ENCODE data around the gene RALGDS.
"Not testable (repeated sequence)": the region's sequence is repeated elsewhere in the genome, so short reads cannot be mapped to it uniquely, and the experiment has no call there.

RALGDS gene

DNA sequence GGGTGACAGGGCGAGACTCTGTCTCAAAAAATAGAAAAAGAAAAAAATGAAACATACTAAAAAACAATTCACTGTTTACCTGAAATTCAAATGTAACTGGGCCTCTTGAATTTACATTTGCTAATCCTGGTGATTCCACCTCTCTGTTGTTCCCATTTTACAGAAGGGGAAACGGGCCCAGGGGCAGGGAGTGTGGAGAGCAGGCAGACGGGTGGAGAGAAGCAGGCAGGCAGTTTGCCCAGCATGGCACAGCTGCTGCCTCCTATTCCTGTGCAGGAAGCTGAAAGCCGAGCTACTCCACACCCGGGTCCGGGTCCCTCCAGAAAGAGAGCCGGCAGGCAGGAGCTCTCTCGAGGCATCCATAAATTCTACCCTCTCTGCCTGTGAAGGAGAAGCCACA lies 58.5 kb downstream of the RALGDS start:
- no CpG with 5 or more reads among the region's 8 CpGs for WGBS (ENCODE audit: insufficient coverage, insufficient read length)
- peaks cover 13% of the 10 kb centered on the region for H3K36me3 ChIP-seq (ENCODE audit: control insufficient read depth, insufficient read depth, low read length)
- not testable (repeated sequence) for H3K4me3 ChIP-seq (ENCODE audit: low read length); H3K27me3 ChIP-seq (ENCODE audit: control insufficient read depth, insufficient read depth, low read length); DNase-seq (ENCODE audit: low read depth, low spot score); H3K27ac ChIP-seq (ENCODE audit: low read length); H3K9me3 ChIP-seq (ENCODE audit: control insufficient read depth, insufficient read depth, low read length); H3K4me1 ChIP-seq (ENCODE audit: control insufficient read depth, insufficient read depth, low read length)

DNA sequence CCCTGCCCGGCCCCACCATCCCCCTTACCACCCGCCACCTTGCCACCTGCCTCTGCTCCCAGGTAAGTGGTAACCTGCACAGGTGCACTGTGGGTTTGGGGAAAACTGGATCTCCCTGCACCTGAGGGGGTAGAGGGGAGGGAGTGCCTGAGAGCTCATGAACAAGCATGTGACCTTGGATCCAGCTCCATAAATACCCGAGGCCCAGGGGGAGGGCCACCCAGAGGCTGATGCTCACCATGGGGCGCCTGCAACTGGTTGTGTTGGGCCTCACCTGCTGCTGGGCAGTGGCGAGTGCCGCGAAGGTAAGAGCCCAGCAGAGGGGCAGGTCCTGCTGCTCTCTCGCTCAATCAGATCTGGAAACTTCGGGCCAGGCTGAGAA lies 59.3 kb downstream of the RALGDS start, which contains the start of gene CEL:
Gene CEL (plus strand): TSS at position 218 of the 382 bp plus-strand sequence. CDS start 22 bp downstream, at position 240.
- no CpG with 5 or more reads among the region's 9 CpGs for WGBS (ENCODE audit: insufficient coverage, insufficient read length)
- not testable (repeated sequence) for H3K4me1 ChIP-seq (ENCODE audit: control insufficient read depth, insufficient read depth, low read length); H3K27me3 ChIP-seq (ENCODE audit: control insufficient read depth, insufficient read depth, low read length); H3K27ac ChIP-seq (ENCODE audit: low read length); H3K9me3 ChIP-seq (ENCODE audit: control insufficient read depth, insufficient read depth, low read length); H3K4me3 ChIP-seq (ENCODE audit: low read length); DNase-seq (ENCODE audit: low read depth, low spot score)
- peaks cover 17% of the 10 kb centered on the region for H3K36me3 ChIP-seq (ENCODE audit: control insufficient read depth, insufficient read depth, low read length)

DNA sequence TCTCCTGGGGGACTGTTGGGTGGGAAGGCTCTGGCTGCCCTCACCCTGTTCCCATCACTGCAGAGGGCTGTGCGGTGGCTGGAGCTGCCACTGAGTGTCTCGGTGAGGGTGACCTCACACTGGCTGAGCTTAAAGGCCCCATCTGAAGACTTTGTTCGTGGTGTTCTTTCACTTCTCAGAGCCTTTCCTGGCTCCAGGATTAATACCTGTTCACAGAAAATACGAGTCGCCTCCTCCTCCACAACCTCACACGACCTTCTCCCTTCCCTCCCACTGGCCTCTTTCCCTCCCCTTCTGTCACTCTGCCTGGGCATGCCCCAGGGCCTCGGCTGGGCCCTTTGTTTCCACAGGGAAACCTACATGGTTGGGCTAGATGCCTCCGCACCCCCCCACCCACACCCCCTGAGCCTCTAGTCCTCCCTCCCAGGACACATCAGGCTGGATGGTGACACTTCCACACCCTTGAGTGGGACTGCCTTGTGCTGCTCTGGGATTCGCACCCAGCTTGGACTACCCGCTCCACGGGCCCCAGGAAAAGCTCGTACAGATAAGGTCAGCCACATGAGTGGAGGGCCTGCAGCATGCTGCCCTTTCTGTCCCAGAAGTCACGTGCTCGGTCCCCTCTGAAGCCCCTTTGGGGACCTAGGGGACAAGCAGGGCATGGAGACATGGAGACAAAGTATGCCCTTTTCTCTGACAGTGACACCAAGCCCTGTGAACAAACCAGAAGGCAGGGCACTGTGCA lies 59.8 kb downstream of the RALGDS start:
- H3K4me1 ChIP-seq (ENCODE audit: control insufficient read depth, insufficient read depth, low read length); DNase-seq (ENCODE audit: low read depth, low spot score); H3K27me3 ChIP-seq (ENCODE audit: control insufficient read depth, insufficient read depth, low read length); H3K4me3 ChIP-seq (ENCODE audit: low read length); H3K27ac ChIP-seq (ENCODE audit: low read length); H3K9me3 ChIP-seq (ENCODE audit: control insufficient read depth, insufficient read depth, low read length): not testable (repeated sequence)
- no CpG with 5 or more reads among the region's 14 CpGs for WGBS (ENCODE audit: insufficient coverage, insufficient read length)
- H3K36me3 ChIP-seq (ENCODE audit: control insufficient read depth, insufficient read depth, low read length) = peaks cover 21% of the 10 kb centered on the region

DNA sequence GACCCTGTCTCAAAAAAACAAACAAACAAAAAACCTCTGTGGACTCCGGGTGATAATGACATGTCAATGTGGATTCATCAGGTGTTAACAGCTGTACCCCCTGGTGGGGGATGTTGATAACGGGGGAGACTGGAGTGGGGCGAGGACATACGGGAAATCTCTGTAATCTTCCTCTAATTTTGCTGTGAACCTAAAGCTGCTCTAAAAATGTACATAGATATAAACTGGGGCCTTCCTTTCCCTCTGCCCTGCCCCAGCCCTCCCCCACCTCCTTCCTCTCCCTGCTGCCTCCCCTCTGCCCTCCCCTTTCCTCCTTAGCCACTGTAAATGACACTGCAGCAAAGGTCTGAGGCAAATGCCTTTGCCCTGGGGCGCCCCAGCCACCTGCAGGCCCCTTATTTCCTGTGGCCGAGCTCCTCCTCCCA lies 60.6 kb downstream of the RALGDS start:
- no CpG with 5 or more reads among the region's 6 CpGs for WGBS (ENCODE audit: insufficient coverage, insufficient read length)
- Histone ChIP-seq H3K36me3 (ENCODE audit: control insufficient read depth, insufficient read depth, low read length) (peaks cover 23% of the 10 kb centered on the region), H3K9me3 (ENCODE audit: control insufficient read depth, insufficient read depth, low read length) (no peaks in the 10 kb centered on the region), H3K4me3 (ENCODE audit: low read length) (no peak overlapping the region), H3K4me1 (ENCODE audit: control insufficient read depth, insufficient read depth, low read length) (peaks cover 8% of the 10 kb centered on the region; the same call in 1 of the 2 replicates), H3K27me3 (ENCODE audit: control insufficient read depth, insufficient read depth, low read length) (no peaks in the 10 kb centered on the region), H3K27ac (ENCODE audit: low read length) (no peak overlapping the region)
- no peak for DNase-seq (ENCODE audit: low read depth, low spot score)

DNA sequence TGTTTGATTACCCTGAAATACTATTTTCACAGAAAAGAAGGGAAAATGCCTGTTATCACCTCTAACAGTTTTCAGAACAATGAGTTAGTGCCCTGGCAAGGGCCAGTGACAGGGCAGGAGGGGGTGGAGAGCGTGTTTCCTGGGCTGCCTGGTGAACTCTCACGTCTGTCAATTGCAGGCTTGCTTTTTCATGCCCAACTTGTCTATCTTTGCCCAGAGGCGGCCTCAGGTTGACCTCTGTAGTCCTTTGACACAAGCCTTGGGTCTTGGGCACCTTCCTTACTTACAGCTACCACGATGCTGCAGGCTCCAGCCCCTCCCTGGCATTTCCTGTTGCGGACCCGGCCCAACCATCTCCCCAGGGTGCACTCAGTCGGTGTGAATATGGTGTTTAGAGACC lies 61.4 kb downstream of the RALGDS start:
- H3K36me3 ChIP-seq (ENCODE audit: control insufficient read depth, insufficient read depth, low read length) = peaks cover 30% of the 10 kb centered on the region
- no peaks in the 10 kb centered on the region for H3K9me3 ChIP-seq (ENCODE audit: control insufficient read depth, insufficient read depth, low read length)
- no peak overlapping the region for H3K4me3 ChIP-seq (ENCODE audit: low read length)
- no CpG with 5 or more reads among the region's 7 CpGs for WGBS (ENCODE audit: insufficient coverage, insufficient read length)
- H3K27ac ChIP-seq (ENCODE audit: low read length) = no peak overlapping the region
- H3K27me3 ChIP-seq (ENCODE audit: control insufficient read depth, insufficient read depth, low read length) = no peaks in the 10 kb centered on the region
- peaks cover 8% of the 10 kb centered on the region; the same call in 1 of the 2 replicates for H3K4me1 ChIP-seq (ENCODE audit: control insufficient read depth, insufficient read depth, low read length)
- DNase-seq (ENCODE audit: low read depth, low spot score) = no peak

DNA sequence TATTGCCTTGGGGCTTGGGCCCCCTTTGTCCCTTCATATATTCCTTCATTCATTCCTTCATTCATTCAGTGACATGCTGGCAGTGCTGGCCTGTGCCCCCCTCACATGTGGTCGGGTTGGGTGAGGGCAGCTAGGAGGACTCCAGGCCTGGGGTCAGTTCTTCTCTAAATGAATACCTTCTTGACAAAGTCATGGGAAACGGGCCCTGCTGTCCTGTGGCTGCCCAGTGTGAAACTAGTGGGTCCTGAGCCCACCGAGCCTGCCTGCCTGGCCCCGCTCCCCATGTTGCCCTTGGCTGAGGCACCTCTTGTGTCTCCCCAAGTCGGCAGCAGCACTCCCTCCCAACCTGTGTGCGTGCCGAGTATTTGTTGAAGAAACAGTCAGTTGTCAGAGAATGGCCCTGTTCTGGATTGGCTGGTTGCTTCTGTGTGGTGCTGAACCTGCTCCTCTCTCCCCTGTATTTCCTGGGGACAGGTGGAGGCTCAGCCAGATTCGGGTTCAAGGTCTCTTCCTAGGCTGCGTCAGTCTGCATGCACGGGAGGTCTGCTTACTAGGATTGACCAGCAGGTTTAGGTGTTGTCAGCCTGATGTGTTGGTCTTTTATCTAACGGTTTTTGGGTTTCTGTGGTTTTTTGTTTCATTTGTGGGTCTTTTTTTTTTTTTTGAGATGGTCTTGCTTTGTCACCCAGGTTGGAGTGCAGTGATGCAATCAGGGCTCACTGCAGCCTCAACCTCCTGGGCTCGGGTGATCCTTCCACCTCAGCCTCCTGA lies 62.3 kb downstream of the RALGDS start:
- no peak for DNase-seq (ENCODE audit: low read depth, low spot score)
- H3K4me3 ChIP-seq (ENCODE audit: low read length) = no peak overlapping the region
- H3K36me3 ChIP-seq (ENCODE audit: control insufficient read depth, insufficient read depth, low read length) = peaks cover 33% of the 10 kb centered on the region
- no peaks in the 10 kb centered on the region for H3K9me3 ChIP-seq (ENCODE audit: control insufficient read depth, insufficient read depth, low read length)
- H3K27me3 ChIP-seq (ENCODE audit: control insufficient read depth, insufficient read depth, low read length) = no peaks in the 10 kb centered on the region
- WGBS (ENCODE audit: insufficient coverage, insufficient read length) = no CpG with 5 or more reads among the region's 12 CpGs
- no peak overlapping the region for H3K27ac ChIP-seq (ENCODE audit: low read length)
- H3K4me1 ChIP-seq (ENCODE audit: control insufficient read depth, insufficient read depth, low read length) = peaks cover 8% of the 10 kb centered on the region; the same call in 1 of the 2 replicates

DNA sequence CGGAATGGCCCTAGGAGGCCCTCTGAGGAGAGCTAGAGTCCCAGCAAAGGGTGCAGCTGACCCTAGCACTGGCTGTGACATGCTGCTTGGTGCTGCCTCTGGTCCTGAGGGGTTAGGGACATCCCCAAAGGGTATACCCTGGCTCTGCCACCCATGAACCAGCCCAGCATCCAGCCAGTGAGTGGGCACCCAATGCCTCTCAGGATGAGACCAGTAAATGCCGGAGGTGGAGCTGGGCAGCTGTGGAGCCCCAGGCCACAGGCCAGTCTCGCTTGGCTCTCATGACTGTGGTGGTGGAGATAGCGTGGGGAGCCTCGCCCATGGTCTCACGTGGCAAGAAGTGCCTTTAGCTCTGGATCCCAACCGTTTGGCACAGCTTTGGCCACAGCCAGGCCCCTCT lies 63.0 kb downstream of the RALGDS start:
- no peak for DNase-seq (ENCODE audit: low read depth, low spot score)
- Histone ChIP-seq H3K27me3 (ENCODE audit: control insufficient read depth, insufficient read depth, low read length) (no peaks in the 10 kb centered on the region), H3K4me1 (ENCODE audit: control insufficient read depth, insufficient read depth, low read length) (peaks cover 8% of the 10 kb centered on the region; the same call in 1 of the 2 replicates), H3K9me3 (ENCODE audit: control insufficient read depth, insufficient read depth, low read length) (no peaks in the 10 kb centered on the region), H3K27ac (ENCODE audit: low read length) (no peak overlapping the region), H3K4me3 (ENCODE audit: low read length) (no peak overlapping the region), H3K36me3 (ENCODE audit: control insufficient read depth, insufficient read depth, low read length) (peaks cover 31% of the 10 kb centered on the region)
- WGBS (ENCODE audit: insufficient coverage, insufficient read length) = no CpG with 5 or more reads among the region's 7 CpGs

DNA sequence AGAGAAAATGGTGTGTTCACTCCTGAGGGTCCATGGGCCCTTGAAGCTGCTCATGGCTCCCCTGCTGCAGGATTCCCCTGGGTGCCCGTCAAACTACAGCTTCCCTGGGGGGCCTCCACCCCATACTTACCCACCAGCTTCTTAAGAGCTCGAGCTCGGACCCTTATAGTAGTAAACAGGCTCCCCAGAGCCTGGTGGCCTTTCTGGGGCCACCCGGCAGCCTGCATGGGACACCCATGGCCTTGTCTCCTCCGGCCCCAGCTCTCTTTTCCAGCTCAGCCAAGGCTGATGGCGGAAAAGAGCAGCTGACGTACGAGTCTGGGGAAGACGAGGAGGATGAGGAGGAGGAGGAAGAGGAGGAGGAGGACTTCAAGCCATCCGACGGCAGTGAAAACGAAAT lies 63.5 kb downstream of the RALGDS start:
- no peak overlapping the region for H3K4me3 ChIP-seq (ENCODE audit: low read length)
- peaks cover 32% of the 10 kb centered on the region for H3K36me3 ChIP-seq (ENCODE audit: control insufficient read depth, insufficient read depth, low read length)
- no peak overlapping the region for H3K27ac ChIP-seq (ENCODE audit: low read length)
- WGBS (ENCODE audit: insufficient coverage, insufficient read length) = no CpG with 5 or more reads among the region's 12 CpGs
- peaks cover 8% of the 10 kb centered on the region; the same call in 1 of the 2 replicates for H3K4me1 ChIP-seq (ENCODE audit: control insufficient read depth, insufficient read depth, low read length)
- no peaks in the 10 kb centered on the region for H3K27me3 ChIP-seq (ENCODE audit: control insufficient read depth, insufficient read depth, low read length)
- DNase-seq (ENCODE audit: low read depth, low spot score) = no peak
- no peaks in the 10 kb centered on the region for H3K9me3 ChIP-seq (ENCODE audit: control insufficient read depth, insufficient read depth, low read length)

DNA sequence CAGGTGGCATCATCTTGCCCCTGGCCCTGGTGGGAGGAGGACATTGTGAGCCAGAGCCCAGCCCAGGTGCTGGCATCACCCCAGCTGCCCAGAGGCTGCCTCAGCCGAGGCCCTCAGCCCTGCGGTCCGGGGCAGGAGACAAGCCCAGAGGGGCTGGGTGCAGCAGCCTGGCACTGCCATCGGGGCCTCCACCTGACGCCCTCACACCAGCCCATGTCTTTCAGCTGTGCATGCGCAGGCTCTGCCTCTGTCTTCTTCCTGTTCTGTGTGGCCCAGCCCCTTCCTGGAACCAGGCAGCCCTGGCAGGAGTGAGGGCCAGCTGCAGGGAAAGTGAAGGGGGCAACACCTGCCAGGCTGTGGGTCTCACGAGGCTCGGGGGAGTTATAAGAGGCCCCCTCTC lies 64.0 kb downstream of the RALGDS start:
- no peak overlapping the region for H3K27ac ChIP-seq (ENCODE audit: low read length)
- H3K27me3 ChIP-seq (ENCODE audit: control insufficient read depth, insufficient read depth, low read length) = no peaks in the 10 kb centered on the region
- H3K4me1 ChIP-seq (ENCODE audit: control insufficient read depth, insufficient read depth, low read length) = peaks cover 8% of the 10 kb centered on the region; the same call in 1 of the 2 replicates
- no peak overlapping the region for H3K4me3 ChIP-seq (ENCODE audit: low read length)
- no CpG with 5 or more reads among the region's 8 CpGs for WGBS (ENCODE audit: insufficient coverage, insufficient read length)
- no peaks in the 10 kb centered on the region for H3K9me3 ChIP-seq (ENCODE audit: control insufficient read depth, insufficient read depth, low read length)
- no peak for DNase-seq (ENCODE audit: low read depth, low spot score)
- peaks cover 36% of the 10 kb centered on the region for H3K36me3 ChIP-seq (ENCODE audit: control insufficient read depth, insufficient read depth, low read length)

DNA sequence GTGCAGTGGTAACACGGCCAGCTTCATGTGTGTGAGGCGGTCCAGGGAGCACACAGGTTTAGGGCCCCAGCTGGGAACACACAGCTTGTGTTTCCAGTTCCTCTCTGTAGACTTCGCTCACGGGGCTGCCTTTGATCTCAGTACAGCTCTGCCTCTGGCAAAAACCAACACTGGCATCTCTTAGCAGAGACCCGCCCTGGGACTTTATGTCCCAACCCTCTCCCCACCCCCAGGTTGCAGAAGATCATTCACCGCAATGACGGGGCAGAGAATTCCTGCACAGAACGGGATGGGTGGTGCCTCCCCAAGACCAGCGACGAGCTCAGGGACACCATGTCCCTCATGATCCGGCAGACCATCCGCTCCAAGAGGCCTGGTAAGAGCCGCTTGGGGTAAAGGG lies 64.5 kb downstream of the RALGDS start:
- H3K4me1 ChIP-seq (ENCODE audit: control insufficient read depth, insufficient read depth, low read length) = peaks cover 8% of the 10 kb centered on the region; the same call in 1 of the 2 replicates
- no peak overlapping the region for H3K27ac ChIP-seq (ENCODE audit: low read length)
- no CpG with 5 or more reads among the region's 13 CpGs for WGBS (ENCODE audit: insufficient coverage, insufficient read length)
- peaks cover 41% of the 10 kb centered on the region for H3K36me3 ChIP-seq (ENCODE audit: control insufficient read depth, insufficient read depth, low read length)
- H3K27me3 ChIP-seq (ENCODE audit: control insufficient read depth, insufficient read depth, low read length) = no peaks in the 10 kb centered on the region
- no peaks in the 10 kb centered on the region for H3K9me3 ChIP-seq (ENCODE audit: control insufficient read depth, insufficient read depth, low read length)
- H3K4me3 ChIP-seq (ENCODE audit: low read length) = no peak overlapping the region
- no peak for DNase-seq (ENCODE audit: low read depth, low spot score)

All from iPS DF 6.9 (cell line).